ENCODE results near the gene SDCBP2.

SDCBP2 gene

DNA sequence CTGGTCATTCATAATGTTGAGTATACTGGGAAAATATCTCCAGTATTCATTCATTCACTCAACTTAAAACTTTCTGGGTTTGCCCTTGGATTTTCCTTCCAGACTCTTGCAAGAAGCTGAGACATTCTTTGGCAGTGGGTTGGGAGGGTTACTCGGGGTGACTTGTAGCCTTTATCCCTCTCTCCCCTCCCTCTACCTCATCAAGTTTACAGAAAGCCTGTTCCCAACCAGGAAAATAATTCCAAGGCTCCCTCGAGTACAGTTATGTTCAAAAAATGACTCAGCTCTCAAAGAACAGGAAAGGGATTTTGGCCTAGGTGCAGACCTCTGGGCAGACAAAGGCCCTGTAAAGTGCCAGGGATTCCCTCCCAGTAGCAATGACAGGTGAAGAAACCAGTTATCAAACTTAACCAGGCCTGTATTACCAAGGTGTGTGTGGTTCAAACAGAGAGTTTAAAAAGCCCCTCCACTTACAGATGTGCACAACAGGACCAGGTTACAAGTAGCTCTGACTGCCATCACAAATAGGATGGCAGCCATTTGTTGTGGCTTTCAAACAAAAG is 41.7 kb upstream of the SDCBP2 start:
- H3K27me3 ChIP-seq (ENCODE audit: control insufficient read depth in 3 of 3, insufficient read depth in 3 of 3, low read depth in 1 of 3, low read length in 3 of 3): no peaks in the 10 kb centered on the region
- no peak overlapping the region for H4K91ac ChIP-seq (ENCODE audit: low read depth, low read length, poor library complexity)
- no peaks in the 10 kb centered on the region for H3K79me1 ChIP-seq (ENCODE audit: low read depth, low read length)
- no peak overlapping the region for H2AFZ ChIP-seq (ENCODE audit: low read length)
- H2BK120ac ChIP-seq (ENCODE audit: low read depth, low read length): no peak overlapping the region
- no CpG with 5 or more reads among the region's 2 CpGs for WGBS, 2 donors (ENCODE audit: extremely low coverage in 2 of 2, insufficient read length in 2 of 2, insufficient replicate concordance in 1 of 2)
- H3K23ac ChIP-seq (ENCODE audit: low read depth, low read length, poor library complexity): no peak overlapping the region
- H2BK15ac ChIP-seq (ENCODE audit: low read length): no peak overlapping the region
- H4K8ac ChIP-seq (ENCODE audit: low read depth, low read length): no peak overlapping the region
- H2AK5ac ChIP-seq (ENCODE audit: low read depth, low read length): no peak overlapping the region
- H3K4me1 ChIP-seq (ENCODE audit: control insufficient read depth in 2 of 2, insufficient read depth in 1 of 2, low read depth in 1 of 2, low read length in 2 of 2): peaks cover 2 to 4% of the 10 kb centered on the region in 2 donors
- no peak overlapping the region for H3K18ac ChIP-seq (ENCODE audit: low read length)
- H2BK12ac ChIP-seq (ENCODE audit: low read length): no peak overlapping the region
- peaks cover 0 to 5% of the 10 kb centered on the region in 2 donors for H3K9me3 ChIP-seq (replicated peaks in 1 of 2; ENCODE audit: control insufficient read depth in 2 of 2, insufficient read depth in 1 of 2, low read depth in 1 of 2, low read length in 2 of 2)
- H3K4ac ChIP-seq (ENCODE audit: low read length): no peak overlapping the region
- no peak overlapping the region for H3K9ac ChIP-seq (ENCODE audit: low read depth, low read length, poor library complexity)
- no peak overlapping the region for H3K4me2 ChIP-seq (ENCODE audit: insufficient read depth, low read length, poor library complexity, severe bottlenecking)
- H2BK5ac ChIP-seq (ENCODE audit: low read length): no peak overlapping the region
- H3K27ac ChIP-seq (replicated peaks; ENCODE audit: low read length): no peak overlapping the region
- H3K14ac ChIP-seq (ENCODE audit: low read length): no peak overlapping the region
- no peak for DNase-seq (ENCODE audit: low spot score)
- peaks cover 10 to 87% of the 10 kb centered on the region in 2 donors for H3K36me3 ChIP-seq (replicated peaks in 1 of 2; ENCODE audit: control insufficient read depth in 2 of 2, insufficient read depth in 2 of 2, low read length in 2 of 2)
- no peak overlapping the region for H3K4me3 ChIP-seq (ENCODE audit: low read length in 2 of 2)

DNA sequence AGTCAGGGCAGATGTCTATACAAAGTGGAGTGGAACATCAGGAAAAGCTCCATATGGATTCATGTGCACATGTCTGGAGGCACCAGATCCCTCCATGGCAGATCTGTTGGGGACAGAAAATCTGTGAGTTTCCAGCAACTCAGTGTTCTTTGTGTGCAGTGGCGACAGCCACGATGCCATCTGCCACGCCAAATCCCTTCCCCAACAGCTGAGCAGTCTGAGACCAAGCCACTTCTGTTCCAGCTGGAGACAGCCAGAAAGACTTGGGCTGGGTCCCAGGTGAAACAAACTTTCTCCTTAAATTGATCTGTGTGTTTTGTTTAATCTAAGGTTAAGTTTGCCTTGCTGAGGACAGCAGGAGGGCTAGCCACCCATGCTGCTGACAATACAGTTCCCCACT is 41.0 kb upstream of the SDCBP2 start:
- Histone ChIP-seq H2BK120ac (ENCODE audit: low read depth, low read length) (no peak overlapping the region), H3K4ac (ENCODE audit: low read length) (no peak overlapping the region), H3K4me2 (ENCODE audit: insufficient read depth, low read length, poor library complexity, severe bottlenecking) (no peak overlapping the region), H3K9ac (ENCODE audit: low read depth, low read length, poor library complexity) (no peak overlapping the region), H3K18ac (ENCODE audit: low read length) (no peak overlapping the region), H4K8ac (ENCODE audit: low read depth, low read length) (no peak overlapping the region), H3K14ac (ENCODE audit: low read length) (no peak overlapping the region), H2BK15ac (ENCODE audit: low read length) (no peak overlapping the region), H3K27me3 (ENCODE audit: control insufficient read depth in 3 of 3, insufficient read depth in 3 of 3, low read depth in 1 of 3, low read length in 3 of 3) (no peaks in the 10 kb centered on the region), H3K4me1 (ENCODE audit: control insufficient read depth in 2 of 2, insufficient read depth in 1 of 2, low read depth in 1 of 2, low read length in 2 of 2) (peaks cover 0 to 2% of the 10 kb centered on the region in 2 donors), H3K27ac (replicated peaks; ENCODE audit: low read length) (no peak overlapping the region), H4K91ac (ENCODE audit: low read depth, low read length, poor library complexity) (no peak overlapping the region), H3K23ac (ENCODE audit: low read depth, low read length, poor library complexity) (no peak overlapping the region), H2BK5ac (ENCODE audit: low read length) (no peak overlapping the region), H3K36me3 (replicated peaks in 1 of 2; ENCODE audit: control insufficient read depth in 2 of 2, insufficient read depth in 2 of 2, low read length in 2 of 2) (peaks cover 10 to 87% of the 10 kb centered on the region in 2 donors), H3K79me1 (ENCODE audit: low read depth, low read length) (no peaks in the 10 kb centered on the region), H2BK12ac (ENCODE audit: low read length) (no peak overlapping the region), H3K9me3 (replicated peaks in 1 of 2; ENCODE audit: control insufficient read depth in 2 of 2, insufficient read depth in 1 of 2, low read depth in 1 of 2, low read length in 2 of 2) (peaks cover 0 to 10% of the 10 kb centered on the region in 2 donors), H2AK5ac (ENCODE audit: low read depth, low read length) (no peak overlapping the region), H2AFZ (ENCODE audit: low read length) (no peak overlapping the region), H3K4me3 (ENCODE audit: low read length in 2 of 2) (peak overlapping the region in 1 of 2 donors; percentile 28)
- DNase-seq (ENCODE audit: low spot score): no peak
- no CpG with 5 or more reads among the region's 3 CpGs for WGBS, 2 donors (ENCODE audit: extremely low coverage in 2 of 2, insufficient read length in 2 of 2, insufficient replicate concordance in 1 of 2)

DNA sequence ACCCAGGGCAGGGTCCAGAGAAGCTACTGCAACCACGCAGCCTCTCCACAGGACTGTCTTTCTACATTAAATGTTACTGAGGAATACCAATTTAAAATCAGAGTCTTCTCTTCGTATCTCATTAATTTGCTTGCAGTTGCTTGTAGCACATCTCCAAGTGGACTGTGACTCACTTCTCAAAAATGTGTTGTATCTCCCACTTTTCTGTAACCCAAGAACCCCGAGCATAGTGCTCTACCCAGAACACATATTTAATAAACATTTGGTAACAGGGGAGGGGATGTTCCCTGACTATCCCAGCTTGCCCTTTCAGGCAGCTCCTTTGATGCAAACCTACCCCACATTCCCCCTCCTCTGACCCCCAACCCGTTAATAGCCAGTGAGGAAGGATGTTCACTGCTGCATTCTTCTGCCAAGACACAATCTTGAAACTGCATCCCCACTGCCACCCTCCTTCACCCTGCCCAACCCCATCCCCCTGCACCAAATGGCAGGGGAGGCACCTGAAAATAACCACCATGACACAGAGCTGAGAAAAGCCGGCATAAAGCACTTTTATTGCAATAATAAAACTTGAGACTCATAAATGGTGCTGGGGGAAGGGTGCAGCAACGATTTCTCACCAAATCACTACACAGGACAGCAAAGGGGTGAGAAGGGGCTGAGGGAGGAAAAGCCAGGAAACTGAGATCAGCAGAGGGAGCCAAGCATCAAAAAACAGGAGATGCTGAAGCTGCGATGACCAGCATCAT is 39.7 kb upstream of the SDCBP2 start:
- Histone ChIP-seq H4K91ac (ENCODE audit: low read depth, low read length, poor library complexity) (no peak overlapping the region), H3K79me1 (ENCODE audit: low read depth, low read length) (no peaks in the 10 kb centered on the region), H3K4me3 (ENCODE audit: low read length in 2 of 2) (no peak overlapping the region), H3K4me2 (ENCODE audit: insufficient read depth, low read length, poor library complexity, severe bottlenecking) (no peak overlapping the region), H3K4ac (ENCODE audit: low read length) (no peak overlapping the region), H3K9ac (ENCODE audit: low read depth, low read length, poor library complexity) (no peak overlapping the region), H2AFZ (ENCODE audit: low read length) (no peak overlapping the region), H4K8ac (ENCODE audit: low read depth, low read length) (no peak overlapping the region), H3K27ac (replicated peaks; ENCODE audit: low read length) (no peak overlapping the region), H3K9me3 (replicated peaks in 1 of 2; ENCODE audit: control insufficient read depth in 2 of 2, insufficient read depth in 1 of 2, low read depth in 1 of 2, low read length in 2 of 2) (peaks cover 0 to 10% of the 10 kb centered on the region in 2 donors), H2BK5ac (ENCODE audit: low read length) (no peak overlapping the region), H2BK12ac (ENCODE audit: low read length) (no peak overlapping the region), H3K4me1 (ENCODE audit: control insufficient read depth in 2 of 2, insufficient read depth in 1 of 2, low read depth in 1 of 2, low read length in 2 of 2) (no peaks in the 10 kb centered on the region), H2BK15ac (ENCODE audit: low read length) (no peak overlapping the region), H3K14ac (ENCODE audit: low read length) (no peak overlapping the region), H2AK5ac (ENCODE audit: low read depth, low read length) (no peak overlapping the region), H3K18ac (ENCODE audit: low read length) (no peak overlapping the region), H2BK120ac (ENCODE audit: low read depth, low read length) (no peak overlapping the region), H3K27me3 (ENCODE audit: control insufficient read depth in 3 of 3, insufficient read depth in 3 of 3, low read depth in 1 of 3, low read length in 3 of 3) (no peaks in the 10 kb centered on the region), H3K23ac (ENCODE audit: low read depth, low read length, poor library complexity) (no peak overlapping the region), H3K36me3 (replicated peaks in 1 of 2; ENCODE audit: control insufficient read depth in 2 of 2, insufficient read depth in 2 of 2, low read length in 2 of 2) (peaks cover 11 to 86% of the 10 kb centered on the region in 2 donors)
- no peak for DNase-seq (ENCODE audit: low spot score)
- no CpG with 5 or more reads among the region's 7 CpGs for WGBS, 2 donors (ENCODE audit: extremely low coverage in 2 of 2, insufficient read length in 2 of 2, insufficient replicate concordance in 1 of 2)

DNA sequence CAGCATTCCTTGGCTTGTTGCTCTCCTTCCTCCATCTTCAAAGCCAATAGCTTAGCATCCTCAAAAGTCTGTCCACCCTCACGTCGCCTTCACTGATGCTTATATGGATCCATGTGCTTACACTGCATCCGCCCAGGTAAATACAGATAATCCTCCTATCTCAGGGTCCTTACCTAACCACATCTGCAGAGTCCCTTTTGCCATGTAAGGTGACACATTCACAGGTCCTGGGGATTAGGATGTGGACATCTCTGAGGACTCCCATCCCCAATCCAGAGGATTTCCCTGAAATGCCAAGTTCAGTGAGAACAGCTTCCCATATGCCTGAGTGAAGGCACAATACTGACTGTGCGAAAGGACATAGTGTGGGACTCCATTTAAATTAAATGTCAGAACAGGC is 38.5 kb upstream of the SDCBP2 start:
- Histone ChIP-seq H2BK5ac (ENCODE audit: low read length) (no peak overlapping the region), H3K4me1 (ENCODE audit: control insufficient read depth in 2 of 2, insufficient read depth in 1 of 2, low read depth in 1 of 2, low read length in 2 of 2) (no peaks in the 10 kb centered on the region), H3K4me2 (ENCODE audit: insufficient read depth, low read length, poor library complexity, severe bottlenecking) (no peak overlapping the region), H2AK5ac (ENCODE audit: low read depth, low read length) (no peak overlapping the region), H3K4ac (ENCODE audit: low read length) (no peak overlapping the region), H3K27ac (replicated peaks; ENCODE audit: low read length) (no peak overlapping the region), H2BK15ac (ENCODE audit: low read length) (no peak overlapping the region), H3K36me3 (replicated peaks in 1 of 2; ENCODE audit: control insufficient read depth in 2 of 2, insufficient read depth in 2 of 2, low read length in 2 of 2) (peaks cover 11 to 86% of the 10 kb centered on the region in 2 donors), H3K79me1 (ENCODE audit: low read depth, low read length) (no peaks in the 10 kb centered on the region), H3K14ac (ENCODE audit: low read length) (no peak overlapping the region), H2BK120ac (ENCODE audit: low read depth, low read length) (no peak overlapping the region), H3K9me3 (replicated peaks in 1 of 2; ENCODE audit: control insufficient read depth in 2 of 2, insufficient read depth in 1 of 2, low read depth in 1 of 2, low read length in 2 of 2) (peaks cover 0 to 10% of the 10 kb centered on the region in 2 donors), H2BK12ac (ENCODE audit: low read length) (no peak overlapping the region), H3K27me3 (ENCODE audit: control insufficient read depth in 3 of 3, insufficient read depth in 3 of 3, low read depth in 1 of 3, low read length in 3 of 3) (no peaks in the 10 kb centered on the region), H3K18ac (ENCODE audit: low read length) (no peak overlapping the region), H2AFZ (ENCODE audit: low read length) (no peak overlapping the region), H3K9ac (ENCODE audit: low read depth, low read length, poor library complexity) (no peak overlapping the region), H3K4me3 (ENCODE audit: low read length in 2 of 2) (no peak overlapping the region), H4K8ac (ENCODE audit: low read depth, low read length) (no peak overlapping the region), H3K23ac (ENCODE audit: low read depth, low read length, poor library complexity) (no peak overlapping the region), H4K91ac (ENCODE audit: low read depth, low read length, poor library complexity) (no peak overlapping the region)
- WGBS, 2 donors (ENCODE audit: extremely low coverage in 2 of 2, insufficient read length in 2 of 2, insufficient replicate concordance in 1 of 2): no CpG with 5 or more reads among the region's 4 CpGs
- no peak for DNase-seq (ENCODE audit: low spot score)

Data from neuronal stem cell (in vitro differentiated cells).